Trophoblast cell (in vitro differentiated cells and primary cell): ENCODE measurements around the gene FBXL5.

ENCODE experiments used
- DNase-seq, 2 donors: peaks; one replicate each; pipeline ENCODE4 v3.0.0-alpha.2; 2016
- H2AFZ ChIP-seq: 2 replicates; pipeline ENCODE4 v1.6.1; 2013; ENCODE audit warnings: low read length, moderate library complexity, mild to moderate bottlenecking; ENCODE audit not compliant: insufficient read depth, poor library complexity
- H2AK5ac ChIP-seq: 2 replicates; pipeline ENCODE4 v1.6.1; 2013; ENCODE audit warnings: mild to moderate bottlenecking, low read length
- H2BK120ac ChIP-seq: 2 replicates; pipeline ENCODE4 v1.6.1; 2013; ENCODE audit warnings: low read length, mild to moderate bottlenecking, moderate library complexity; ENCODE audit not compliant: insufficient read depth, poor library complexity
- H2BK12ac ChIP-seq: 2 replicates; pipeline ENCODE4 v1.6.1; 2013; ENCODE audit warnings: mild to moderate bottlenecking, low read length, moderate library complexity
- H2BK5ac ChIP-seq: 2 replicates; pipeline ENCODE4 v1.6.1; 2013; ENCODE audit warnings: low read length, low read depth, moderate library complexity, mild to moderate bottlenecking; ENCODE audit not compliant: poor library complexity
- H3K14ac ChIP-seq: 2 replicates; pipeline ENCODE4 v1.6.1; 2013; ENCODE audit warnings: mild to moderate bottlenecking, low read length
- H3K18ac ChIP-seq: 2 replicates; pipeline ENCODE4 v1.6.1; 2013; ENCODE audit warnings: mild to moderate bottlenecking, low read length
- H3K23ac ChIP-seq: 2 replicates; pipeline ENCODE4 v1.6.1; 2013; ENCODE audit warnings: low read length
- H3K27ac ChIP-seq: 2 replicates; pipeline ENCODE4 v1.5.1; 2013; ENCODE audit warnings: low read depth, mild to moderate bottlenecking, inconsistent platforms, low read length, moderate library complexity
- H3K27me3 ChIP-seq: 2 replicates; pipeline ENCODE4 v1.6.1; 2013; ENCODE audit warnings: inconsistent platforms, mild to moderate bottlenecking, low read length, moderate library complexity; ENCODE audit not compliant: insufficient read depth
- H3K36me3 ChIP-seq, 2 experiments: 1 replicate in 1 of 2; 2 replicates in 1 of 2; pipeline ENCODE4 v1.6.1; 2013; ENCODE audit warnings: low read length in 2 of 2, mild to moderate bottlenecking in 2 of 2, moderate library complexity in 1 of 2; ENCODE audit not compliant: insufficient read depth in 2 of 2, control insufficient read depth in 1 of 2
- H3K4ac ChIP-seq: 2 replicates; pipeline ENCODE4 v1.6.1; 2013; ENCODE audit warnings: low read depth, mild to moderate bottlenecking, low read length, moderate library complexity
- H3K4me1 ChIP-seq, 2 experiments: 1 replicate in 1 of 2; 2 replicates in 1 of 2; pipeline ENCODE4 v1.6.1; 2013; ENCODE audit warnings: low read length in 2 of 2, mild to moderate bottlenecking in 2 of 2, moderate library complexity in 1 of 2; ENCODE audit not compliant: insufficient read depth in 2 of 2, control insufficient read depth in 1 of 2
- H3K4me2 ChIP-seq: 2 replicates; pipeline ENCODE4 v1.6.1; 2013; ENCODE audit warnings: inconsistent platforms, mild to moderate bottlenecking, low read length, moderate library complexity
- H3K4me3 ChIP-seq: 2 replicates; pipeline ENCODE4 v1.5.1; 2013; ENCODE audit warnings: mild to moderate bottlenecking, low read depth, low read length, inconsistent platforms
- H3K79me1 ChIP-seq: one replicate; pipeline ENCODE4 v1.6.1; 2013; ENCODE audit warnings: low read length
- H3K79me2 ChIP-seq: 2 replicates; pipeline ENCODE4 v1.6.1; 2013; ENCODE audit warnings: low read length, mild to moderate bottlenecking; ENCODE audit not compliant: control insufficient read depth, insufficient read depth, poor library complexity
- H3K9ac ChIP-seq: 2 replicates; pipeline ENCODE4 v1.6.1; 2013; ENCODE audit warnings: mild to moderate bottlenecking, low read length
- H3K9me3 ChIP-seq: 2 replicates; pipeline ENCODE4 v1.6.1; 2013; ENCODE audit warnings: low read depth, mild to moderate bottlenecking, control low read depth, inconsistent platforms, low read length; ENCODE audit not compliant: insufficient read depth
- H4K12ac ChIP-seq: 2 replicates; pipeline ENCODE4 v1.6.1; 2013; ENCODE audit warnings: low read depth, mild to moderate bottlenecking, low read length, moderate library complexity
- H4K8ac ChIP-seq: 2 replicates; pipeline ENCODE4 v1.6.1; 2013; ENCODE audit warnings: low read depth, mild to moderate bottlenecking, low read length, moderate library complexity
- H4K91ac ChIP-seq: one replicate; pipeline ENCODE4 v1.6.1; 2013; ENCODE audit warnings: low read depth, mild to moderate bottlenecking, low read length, moderate library complexity
- WGBS: extraction: QIAGEN DNeasy Blood & Tissue Kit; methylation state at CpG from one replicate; pipeline ENCODE4 v1.1.7; 2013; ENCODE audit warnings: missing lambda C conversion rate; ENCODE audit not compliant: insufficient read length, insufficient coverage; ENCODE audit errors: extremely low coverage; 5-methylcytosine and 5-hydroxymethylcytosine counted together

FBXL5 gene

DNA sequence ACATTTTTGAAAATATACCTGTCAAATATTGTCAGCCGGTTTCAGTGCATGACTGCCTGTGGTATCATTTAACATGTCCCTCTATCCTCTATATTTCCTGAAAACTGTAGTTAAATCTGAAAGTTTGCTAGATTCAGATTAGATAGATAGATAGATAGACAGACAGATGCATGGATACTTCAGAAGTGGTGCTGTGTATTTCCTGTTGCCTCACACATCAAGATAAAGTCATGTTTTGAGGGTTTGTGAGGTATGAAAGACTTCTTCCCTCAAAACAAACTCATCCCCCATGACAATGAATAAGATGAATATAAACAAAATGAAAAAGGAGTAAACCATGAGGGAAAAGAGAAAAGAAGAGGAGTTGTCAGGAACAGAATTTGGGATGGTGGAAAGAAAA lies 41.7 kb upstream of the FBXL5 start:
- Histone ChIP-seq H3K79me2 (no peaks in the 10 kb centered on the region), H2BK120ac (no peak overlapping the region), H3K27me3 (no peaks in the 10 kb centered on the region), H3K23ac (no peak overlapping the region), H3K14ac (no peak overlapping the region), H3K4ac (no peak overlapping the region), H4K12ac (no peak overlapping the region), H4K91ac (no peak overlapping the region), H4K8ac (no peak overlapping the region), H3K4me1 (peaks cover 6 to 10% of the 10 kb centered on the region in 2 experiments), H2AK5ac (no peak overlapping the region), H3K27ac (no peak overlapping the region), H3K36me3 (no peaks in the 10 kb centered on the region), H2BK12ac (no peak overlapping the region), H3K4me3 (no peak overlapping the region), H3K18ac (no peak overlapping the region), H3K9ac (no peak overlapping the region), H3K4me2 (no peak overlapping the region), H3K9me3 (peaks cover 3% of the 10 kb centered on the region), H2BK5ac (no peak overlapping the region), H3K79me1 (peaks cover 4% of the 10 kb centered on the region), H2AFZ (no peak overlapping the region)
- no peak for DNase-seq
- WGBS: no CpG with 5 or more reads among the region's 1 CpG

DNA sequence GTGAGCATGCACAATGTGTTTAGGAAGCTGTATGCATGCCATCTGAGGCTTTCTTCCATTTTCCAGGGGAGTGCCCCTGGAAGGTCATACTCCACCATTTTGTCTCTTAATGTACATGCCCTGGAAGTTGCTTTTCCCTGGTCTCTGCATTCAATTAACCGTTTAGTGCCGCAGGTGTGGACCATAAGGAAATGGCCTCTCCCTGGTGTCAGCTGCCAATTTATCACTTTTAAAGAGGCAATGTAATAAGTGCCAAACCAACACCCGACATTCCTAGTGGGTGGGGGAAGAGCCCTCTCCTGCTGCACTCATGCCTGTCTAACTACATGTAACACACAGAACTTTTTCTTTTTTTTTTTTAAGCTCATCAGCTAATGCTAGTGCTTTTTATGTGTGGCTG lies 40.6 kb upstream of the FBXL5 start:
- Histone ChIP-seq H2BK12ac (no peak overlapping the region), H3K4me3 (no peak overlapping the region), H3K9me3 (peaks cover 3% of the 10 kb centered on the region), H3K18ac (no peak overlapping the region), H2AK5ac (no peak overlapping the region), H3K27me3 (no peaks in the 10 kb centered on the region), H3K9ac (no peak overlapping the region), H2BK5ac (no peak overlapping the region), H2BK120ac (no peak overlapping the region), H3K23ac (no peak overlapping the region), H3K36me3 (no peaks in the 10 kb centered on the region), H3K4me1 (peaks cover 7 to 14% of the 10 kb centered on the region in 2 experiments), H4K8ac (no peak overlapping the region), H3K4me2 (no peak overlapping the region), H3K79me2 (no peaks in the 10 kb centered on the region), H3K4ac (no peak overlapping the region), H4K12ac (no peak overlapping the region), H4K91ac (no peak overlapping the region), H3K27ac (peak overlapping the region; percentile 40), H3K79me1 (peaks cover 5% of the 10 kb centered on the region), H2AFZ (no peak overlapping the region), H3K14ac (no peak overlapping the region)
- DNase-seq: no peak
- no CpG with 5 or more reads among the region's 3 CpGs for WGBS

DNA sequence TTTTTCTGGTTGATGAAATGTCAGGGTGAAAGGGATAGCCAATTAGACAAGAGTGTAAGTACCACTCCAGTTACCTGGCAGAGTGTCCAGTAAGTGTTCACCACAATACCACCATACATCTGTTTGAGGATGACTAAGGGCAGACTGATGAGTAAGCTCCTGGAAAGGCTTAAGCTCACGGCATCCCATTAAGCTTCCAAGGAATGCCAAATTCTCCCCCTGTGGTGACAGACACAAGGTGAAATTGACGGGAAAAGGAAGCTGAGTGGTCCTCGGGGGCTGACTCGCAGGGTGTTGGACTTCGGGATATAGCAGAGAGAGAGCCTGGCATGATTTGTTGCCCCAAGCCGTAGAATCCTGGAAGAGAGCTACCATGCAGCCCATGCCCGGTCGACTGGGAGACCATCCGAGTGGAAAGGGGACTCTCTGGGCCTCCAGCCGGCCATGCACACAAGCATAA lies 40.1 kb upstream of the FBXL5 start:
- DNase-seq: peak; percentile 15 to 54

DNA sequence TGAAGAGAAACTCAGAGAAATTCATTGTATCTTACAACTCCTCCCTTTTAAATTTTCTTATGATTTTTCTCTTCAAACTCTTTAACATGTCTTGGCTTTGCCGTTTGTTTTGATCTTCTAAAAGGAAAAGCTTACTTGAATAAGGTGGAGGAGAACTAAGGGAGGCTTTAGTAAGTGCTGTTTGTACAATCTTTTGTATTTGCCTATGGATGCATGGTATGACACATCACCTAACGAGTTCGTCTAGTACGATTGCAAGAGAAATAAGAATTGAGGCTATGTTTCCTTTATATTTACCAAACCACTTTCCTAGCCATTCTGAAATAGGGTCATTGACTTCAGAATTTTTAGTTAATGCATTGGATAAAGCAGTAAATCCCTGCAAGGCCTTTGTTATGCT lies 39.3 kb upstream of the FBXL5 start:
- no peak overlapping the region for H3K14ac ChIP-seq
- H4K12ac ChIP-seq: no peak overlapping the region
- H3K79me1 ChIP-seq: peaks cover 7% of the 10 kb centered on the region
- H2BK12ac ChIP-seq: no peak overlapping the region
- H3K4me3 ChIP-seq: no peak overlapping the region
- no peak overlapping the region for H4K91ac ChIP-seq
- H3K23ac ChIP-seq: no peak overlapping the region
- DNase-seq: peak in 1 of 2 donors; percentile 74
- H2BK5ac ChIP-seq: no peak overlapping the region
- H3K9ac ChIP-seq: no peak overlapping the region
- H3K27ac ChIP-seq: peak overlapping the region; percentile 44
- no peak overlapping the region for H3K18ac ChIP-seq
- H3K4ac ChIP-seq: no peak overlapping the region
- H3K79me2 ChIP-seq: no peaks in the 10 kb centered on the region
- peaks cover 10 to 18% of the 10 kb centered on the region in 2 experiments for H3K4me1 ChIP-seq
- no peak overlapping the region for H2AK5ac ChIP-seq
- no peak overlapping the region for H4K8ac ChIP-seq
- no peak overlapping the region for H3K4me2 ChIP-seq
- H3K36me3 ChIP-seq: peaks cover 0 to 1% of the 10 kb centered on the region in 2 experiments
- no CpG with 5 or more reads among the region's 4 CpGs for WGBS
- H3K27me3 ChIP-seq: no peaks in the 10 kb centered on the region
- H2AFZ ChIP-seq: no peak overlapping the region
- no peak overlapping the region for H2BK120ac ChIP-seq
- H3K9me3 ChIP-seq: peaks cover 3% of the 10 kb centered on the region

More for the DNA sequence above, 40.1 kb upstream of the FBXL5 start:
- Histone ChIP-seq H3K4me2 (no peak overlapping the region), H3K9me3 (peaks cover 3% of the 10 kb centered on the region), H3K4me1 (peaks cover 10 to 16% of the 10 kb centered on the region in 2 experiments), H4K91ac (no peak overlapping the region), H2BK5ac (no peak overlapping the region), H3K79me1 (peaks cover 7% of the 10 kb centered on the region), H3K4ac (no peak overlapping the region), H3K18ac (no peak overlapping the region), H3K27me3 (no peaks in the 10 kb centered on the region), H3K27ac (peak overlapping the region; percentile 40), H4K12ac (no peak overlapping the region), H4K8ac (no peak overlapping the region), H3K14ac (no peak overlapping the region), H3K23ac (no peak overlapping the region), H3K9ac (no peak overlapping the region), H2AK5ac (no peak overlapping the region), H2AFZ (no peak overlapping the region), H2BK12ac (no peak overlapping the region), H2BK120ac (no peak overlapping the region), H3K4me3 (no peak overlapping the region), H3K79me2 (no peaks in the 10 kb centered on the region), H3K36me3 (no peaks in the 10 kb centered on the region)
- WGBS: no CpG with 5 or more reads among the region's 10 CpGs
